Fibroblast of mammary gland (primary cell): ENCODE data around the gene ZSCAN21.
A peak's percentile ranks its signal among the peaks of the same experiment; 100 is the strongest.
"Not testable (repeated sequence)": the region's sequence is repeated elsewhere in the genome, so short reads cannot be mapped to it uniquely, and the experiment has no call there.

Experiments used
- DNase-seq: peaks from one replicate; pipeline ENCODE4 v3.0.0-alpha.2; 2010; ENCODE audit warnings: low read depth
- H3K4me3 ChIP-seq: 2 replicates; pipeline ENCODE4 v1.5.1; 2011; ENCODE audit warnings: low read depth, mild to moderate bottlenecking, low read length, moderate library complexity; ENCODE audit not compliant: control insufficient read depth
- TF ChIP-seq, protein P1 (sequence below): conservative IDR thresholded peaks from 2 replicates; pipeline ENCODE4 v1.5.1; 2011; ENCODE audit warnings: low read depth, low read length, inconsistent platforms; ENCODE audit not compliant: control insufficient read depth, insufficient read depth

The ZSCAN21 gene

DNA sequence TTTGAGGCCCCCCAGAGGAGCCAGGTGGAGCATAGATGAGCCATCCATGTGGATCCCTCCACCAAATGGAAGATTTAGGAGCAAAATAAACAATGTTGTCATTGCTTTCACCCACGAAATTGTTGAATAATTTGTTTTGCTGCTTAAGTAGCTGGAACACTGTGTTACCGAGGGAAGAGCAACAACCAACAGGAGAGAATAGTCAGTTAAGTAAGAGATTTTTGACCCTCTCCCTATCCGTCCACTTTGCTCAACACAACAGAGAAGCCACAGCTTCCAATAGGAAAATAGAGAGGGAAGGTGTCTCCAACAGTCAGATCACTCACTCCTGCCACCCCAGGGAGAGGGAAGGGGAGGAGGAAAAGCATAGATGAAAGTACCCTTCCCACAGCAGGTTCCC lies 38.1 kb upstream of the ZSCAN21 start:
- TF ChIP-seq, protein P1, sequence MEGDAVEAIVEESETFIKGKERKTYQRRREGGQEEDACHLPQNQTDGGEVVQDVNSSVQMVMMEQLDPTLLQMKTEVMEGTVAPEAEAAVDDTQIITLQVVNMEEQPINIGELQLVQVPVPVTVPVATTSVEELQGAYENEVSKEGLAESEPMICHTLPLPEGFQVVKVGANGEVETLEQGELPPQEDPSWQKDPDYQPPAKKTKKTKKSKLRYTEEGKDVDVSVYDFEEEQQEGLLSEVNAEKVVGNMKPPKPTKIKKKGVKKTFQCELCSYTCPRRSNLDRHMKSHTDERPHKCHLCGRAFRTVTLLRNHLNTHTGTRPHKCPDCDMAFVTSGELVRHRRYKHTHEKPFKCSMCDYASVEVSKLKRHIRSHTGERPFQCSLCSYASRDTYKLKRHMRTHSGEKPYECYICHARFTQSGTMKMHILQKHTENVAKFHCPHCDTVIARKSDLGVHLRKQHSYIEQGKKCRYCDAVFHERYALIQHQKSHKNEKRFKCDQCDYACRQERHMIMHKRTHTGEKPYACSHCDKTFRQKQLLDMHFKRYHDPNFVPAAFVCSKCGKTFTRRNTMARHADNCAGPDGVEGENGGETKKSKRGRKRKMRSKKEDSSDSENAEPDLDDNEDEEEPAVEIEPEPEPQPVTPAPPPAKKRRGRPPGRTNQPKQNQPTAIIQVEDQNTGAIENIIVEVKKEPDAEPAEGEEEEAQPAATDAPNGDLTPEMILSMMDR = no peak
- DNase-seq = no peak
- H3K4me3 ChIP-seq = no peak overlapping the region

DNA sequence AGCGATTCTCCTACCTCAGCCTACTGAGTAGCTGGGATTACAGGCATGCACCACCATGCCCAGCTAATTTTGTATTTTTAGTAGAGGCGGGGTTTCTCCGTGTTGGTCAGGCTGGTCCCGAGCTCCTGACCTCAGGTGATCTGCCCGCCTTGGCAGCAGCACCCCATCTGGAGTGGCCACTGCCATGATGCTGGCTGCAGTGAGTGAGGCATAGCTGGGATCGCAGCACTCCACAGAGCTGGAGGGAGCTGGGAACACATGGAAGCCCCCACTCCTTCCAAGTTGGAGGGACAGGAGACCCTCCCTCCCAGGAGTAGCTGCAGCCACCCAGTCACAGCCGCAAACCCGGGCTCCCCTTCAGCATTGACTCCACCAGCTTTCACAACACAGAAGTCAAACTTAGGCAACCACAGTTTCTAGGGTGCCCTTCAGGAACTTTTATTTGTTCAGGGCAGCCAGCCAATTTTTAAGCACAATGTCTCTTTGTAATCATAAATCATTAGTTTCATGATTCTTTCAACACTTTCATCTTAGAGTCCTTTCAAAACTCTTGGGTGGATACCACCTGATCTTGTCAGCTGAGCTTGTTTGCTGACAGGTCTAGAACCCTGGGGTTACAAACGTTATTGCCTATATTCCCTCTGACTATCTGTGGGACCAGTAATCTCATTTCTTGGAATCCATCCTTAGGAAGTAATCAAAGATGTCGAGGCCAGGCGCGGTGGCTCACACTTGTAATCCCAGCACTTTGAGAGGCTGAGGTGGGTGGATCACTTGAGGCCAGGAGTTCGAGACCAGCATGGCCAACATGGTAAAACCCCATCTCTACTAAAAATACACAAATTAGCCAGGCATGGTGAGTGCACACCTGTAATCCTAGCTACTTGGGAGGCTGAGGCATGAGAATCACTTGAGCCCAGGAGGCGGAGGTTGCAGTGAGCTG lies 36.9 kb upstream of the ZSCAN21 start:
- not testable (repeated sequence) for DNase-seq, H3K4me3 ChIP-seq

DNA sequence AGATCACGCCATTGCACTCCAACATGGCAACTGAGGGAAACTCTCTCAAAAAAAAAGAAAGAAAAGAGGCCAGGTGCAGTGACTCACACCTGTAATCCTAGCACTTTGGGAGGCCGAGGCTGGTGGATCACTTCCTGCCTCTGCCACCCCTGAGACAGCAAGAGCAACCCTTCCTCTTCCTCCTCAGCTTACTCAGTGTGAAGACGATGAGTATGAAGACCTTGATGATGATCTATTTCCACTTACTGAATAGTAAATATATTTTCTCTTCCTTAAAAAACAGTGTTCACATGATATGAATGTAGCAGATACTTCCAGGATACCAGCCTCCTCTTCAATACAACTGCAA lies 36.3 kb upstream of the ZSCAN21 start:
- H3K4me3 ChIP-seq = no peak overlapping the region
- TF ChIP-seq, protein P1 = no peak
- no peak for DNase-seq

DNA sequence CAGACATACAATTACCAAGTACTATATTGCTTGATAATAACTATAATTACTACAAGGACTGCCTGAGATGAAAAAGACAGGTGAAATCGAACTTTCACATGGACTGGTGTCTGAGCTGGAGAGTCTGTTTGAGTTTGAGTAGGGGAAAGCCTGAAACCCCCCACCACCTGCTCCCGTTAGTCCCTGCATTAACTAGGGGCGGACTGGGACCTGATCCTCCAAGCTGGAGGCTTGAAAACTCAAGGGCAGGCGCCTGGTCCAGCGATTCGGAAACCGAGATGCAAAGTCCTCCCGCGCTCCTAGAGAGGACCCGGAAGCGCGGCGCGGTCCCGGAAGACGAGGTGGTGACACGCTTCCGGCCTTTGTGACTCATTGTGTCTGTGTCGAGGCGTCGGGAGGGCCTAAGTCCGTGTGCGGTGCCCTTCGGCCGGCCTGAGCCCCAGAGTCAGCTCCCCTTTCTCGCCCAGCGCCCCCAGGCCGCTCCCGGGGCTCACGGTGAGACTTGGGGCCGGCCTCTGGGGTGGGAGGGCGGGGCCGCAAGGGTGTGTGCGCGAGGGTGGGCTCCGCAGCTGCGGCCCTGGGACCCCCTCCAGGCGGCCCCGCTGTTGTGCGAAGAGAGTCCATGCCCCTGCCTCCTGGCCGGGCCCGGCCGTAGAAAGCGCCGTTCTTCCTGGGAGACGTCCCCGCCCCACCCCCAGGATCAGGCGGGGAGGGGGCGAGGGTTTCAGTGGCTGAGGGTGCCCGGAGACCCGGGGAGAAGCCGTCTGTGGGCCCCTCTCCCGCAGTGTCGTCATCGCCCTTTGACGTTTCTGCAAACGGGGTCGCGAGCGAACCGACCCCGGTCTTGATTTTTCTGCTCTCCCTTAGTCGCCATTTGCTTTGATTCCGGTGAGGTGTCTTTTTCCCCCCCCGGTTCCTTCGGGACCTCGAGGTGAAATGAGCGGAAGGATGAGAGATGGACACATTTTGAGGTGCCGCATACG lies 34.1 kb upstream of the ZSCAN21 start, which contains the start of gene ZKSCAN1:
TSS of gene ZKSCAN1 (plus strand) at position 365 of the 983 bp plus-strand sequence. CDS start 7,911 bp downstream, outside the sequence.
- H3K4me3 ChIP-seq = peak within 1 kb of the TSS; percentile 96
- TF ChIP-seq, protein P1 = no peak
- peak; percentile 95 for DNase-seq

DNA sequence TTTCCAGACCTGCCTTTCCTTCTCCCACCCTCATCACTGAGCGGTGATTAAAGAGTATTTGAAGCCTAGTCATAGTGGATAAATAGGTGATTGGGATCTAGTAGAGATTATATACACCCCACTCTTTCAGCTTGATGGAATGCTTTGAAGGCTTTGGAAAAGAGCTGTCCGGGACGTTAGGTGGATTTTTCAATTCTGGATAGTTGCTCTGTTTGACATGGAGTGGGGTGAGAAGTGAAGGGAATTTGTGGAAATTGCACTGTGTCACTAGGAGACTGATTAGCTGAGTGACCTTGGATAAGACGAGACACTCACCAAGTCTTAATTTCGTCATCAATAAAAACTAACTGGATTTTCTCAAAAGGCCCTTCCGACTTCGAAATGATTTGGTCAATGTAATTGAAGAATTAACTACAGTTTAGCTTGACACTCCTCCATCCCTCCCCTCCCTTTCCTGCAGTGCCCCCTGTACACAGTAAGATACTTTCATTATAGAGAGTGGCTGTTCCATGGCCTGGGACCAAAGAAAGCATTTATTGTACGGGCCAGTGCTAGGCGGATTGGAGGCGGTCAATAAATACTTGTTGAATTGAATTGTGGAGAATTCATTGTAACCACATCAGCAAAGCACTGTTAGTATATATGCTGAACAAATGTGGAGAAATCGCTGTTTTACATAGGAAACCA lies 33.2 kb upstream of the ZSCAN21 start:
- peak overlapping the region; percentile 96 for H3K4me3 ChIP-seq
- TF ChIP-seq, protein P1 = no peak
- peak; percentile 27 for DNase-seq

DNA sequence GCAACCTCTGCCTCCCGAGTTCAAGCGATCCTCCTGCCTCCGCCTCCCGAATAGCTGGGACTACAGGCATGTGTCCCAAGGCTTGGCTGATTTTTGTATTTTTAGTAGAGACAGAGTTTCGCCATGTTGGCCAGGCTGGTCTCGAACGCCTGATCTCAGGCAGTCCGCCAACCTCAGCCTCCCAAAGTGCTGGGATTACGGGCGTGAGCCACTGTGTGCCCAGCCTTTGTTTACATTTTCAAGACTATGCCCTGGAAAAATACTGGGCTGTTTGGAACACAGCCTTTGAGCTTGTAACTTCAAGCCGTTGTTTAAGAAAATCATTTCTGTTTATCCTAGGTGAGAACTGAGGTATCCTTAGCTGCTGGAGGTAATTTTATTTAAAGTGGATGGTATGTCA lies 32.3 kb upstream of the ZSCAN21 start:
- TF ChIP-seq, protein P1 = no peak
- no peak for DNase-seq
- H3K4me3 ChIP-seq = no peak overlapping the region

DNA sequence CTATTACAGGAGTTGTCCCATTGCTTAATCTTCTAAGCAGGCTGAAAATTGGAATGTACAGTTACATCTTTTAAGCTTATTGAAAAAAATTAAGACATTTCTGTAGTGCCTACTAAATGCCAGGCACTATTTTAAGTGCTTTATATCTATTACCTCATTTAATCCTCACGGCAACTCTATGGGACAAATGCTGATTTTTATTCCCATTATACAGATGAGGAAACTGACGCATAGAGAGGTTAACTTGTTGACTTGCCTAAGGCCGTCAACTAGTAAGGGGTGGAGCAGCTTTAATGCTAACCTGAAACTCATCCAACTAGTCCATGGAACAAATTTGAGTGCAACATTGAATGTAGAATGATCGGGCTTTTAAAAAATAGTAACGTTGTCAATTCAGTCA lies 31.7 kb upstream of the ZSCAN21 start:
- H3K4me3 ChIP-seq = no peak overlapping the region
- TF ChIP-seq, protein P1 = no peak
- DNase-seq = no peak
